ENCODE data around the gene KIF13A.

KIF13A gene

DNA sequence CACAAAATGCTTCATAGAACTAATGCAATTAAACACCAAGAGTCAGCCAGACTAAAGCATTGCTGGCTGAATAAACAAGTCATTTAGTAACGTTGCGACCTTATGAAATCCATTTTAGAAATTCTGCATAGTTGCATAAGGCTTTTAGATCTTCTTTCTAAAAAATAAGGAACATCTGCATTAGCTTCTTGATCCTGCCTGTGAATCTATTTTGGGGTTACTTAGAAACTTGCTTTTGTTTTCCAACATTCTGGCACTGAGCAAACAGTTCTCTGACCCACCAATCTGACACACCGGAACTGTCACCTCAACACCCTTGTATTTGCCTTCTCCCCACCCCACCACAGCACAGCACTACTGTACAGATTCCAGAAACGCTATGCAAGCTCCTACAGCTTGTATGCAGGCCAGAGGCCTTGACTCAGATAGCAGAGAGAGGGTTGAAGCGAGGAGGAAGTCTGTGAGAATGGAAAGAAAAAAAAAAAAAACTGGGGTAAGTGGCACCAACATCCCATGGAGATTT lies 55.0 kb downstream of the KIF13A start:
- H3K36me3 ChIP-seq (replicated peaks; ENCODE audit: low read depth, low read length), result no peaks in the 10 kb centered on the region
- no peak overlapping the region for H3K4me2 ChIP-seq (ENCODE audit: low read length)
- no peak for TF ChIP-seq EZH2phosphoT487 (IDR thresholded peaks at IDR 0.05; ENCODE audit: low read depth)
- TF ChIP-seq, protein P1, sequence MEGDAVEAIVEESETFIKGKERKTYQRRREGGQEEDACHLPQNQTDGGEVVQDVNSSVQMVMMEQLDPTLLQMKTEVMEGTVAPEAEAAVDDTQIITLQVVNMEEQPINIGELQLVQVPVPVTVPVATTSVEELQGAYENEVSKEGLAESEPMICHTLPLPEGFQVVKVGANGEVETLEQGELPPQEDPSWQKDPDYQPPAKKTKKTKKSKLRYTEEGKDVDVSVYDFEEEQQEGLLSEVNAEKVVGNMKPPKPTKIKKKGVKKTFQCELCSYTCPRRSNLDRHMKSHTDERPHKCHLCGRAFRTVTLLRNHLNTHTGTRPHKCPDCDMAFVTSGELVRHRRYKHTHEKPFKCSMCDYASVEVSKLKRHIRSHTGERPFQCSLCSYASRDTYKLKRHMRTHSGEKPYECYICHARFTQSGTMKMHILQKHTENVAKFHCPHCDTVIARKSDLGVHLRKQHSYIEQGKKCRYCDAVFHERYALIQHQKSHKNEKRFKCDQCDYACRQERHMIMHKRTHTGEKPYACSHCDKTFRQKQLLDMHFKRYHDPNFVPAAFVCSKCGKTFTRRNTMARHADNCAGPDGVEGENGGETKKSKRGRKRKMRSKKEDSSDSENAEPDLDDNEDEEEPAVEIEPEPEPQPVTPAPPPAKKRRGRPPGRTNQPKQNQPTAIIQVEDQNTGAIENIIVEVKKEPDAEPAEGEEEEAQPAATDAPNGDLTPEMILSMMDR (IDR thresholded peaks at IDR 0.05; ENCODE audit: low read depth, low read length), result no peak
- no peaks in the 10 kb centered on the region for H3K27me3 ChIP-seq (ENCODE audit: low read depth, low read length)
- no peaks in the 10 kb centered on the region for H4K20me1 ChIP-seq (ENCODE audit: insufficient read depth, low read length)
- H3K9me3 ChIP-seq (ENCODE audit: insufficient read depth, low read length), result no peaks in the 10 kb centered on the region
- H3K9ac ChIP-seq (ENCODE audit: low read length), result no peak overlapping the region
- H3K4me3 ChIP-seq (ENCODE audit: low read length), result no peak overlapping the region
- no peaks in the 10 kb centered on the region for H3K4me1 ChIP-seq (ENCODE audit: low read length)
- no peaks in the 10 kb centered on the region for H3K79me2 ChIP-seq (ENCODE audit: low read length)
- H2AFZ ChIP-seq (ENCODE audit: low read depth, low read length), result no peak overlapping the region
- H3K27ac ChIP-seq (ENCODE audit: low read length), result no peak overlapping the region

DNA sequence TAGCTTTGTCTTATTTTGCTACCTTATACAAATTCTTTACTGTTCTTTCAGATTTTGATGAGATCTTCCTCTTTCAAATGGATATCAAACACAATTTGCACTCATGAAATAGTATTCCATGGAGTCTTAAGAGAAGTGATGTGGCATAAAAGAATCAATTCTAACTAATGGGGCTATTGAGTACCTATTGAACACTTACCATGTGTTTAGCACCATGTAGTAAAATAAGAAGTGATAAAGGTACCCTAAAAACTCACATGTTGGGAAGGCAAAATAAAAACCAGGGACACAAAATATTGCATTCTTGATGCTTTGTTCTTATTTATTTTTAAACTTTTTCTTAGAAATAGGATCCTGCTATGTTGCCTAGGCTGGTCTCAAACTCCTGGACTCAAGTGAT lies 56.2 kb downstream of the KIF13A start:
- H3K9me3 ChIP-seq (ENCODE audit: insufficient read depth, low read length), result no peaks in the 10 kb centered on the region
- TF ChIP-seq EZH2phosphoT487 (IDR thresholded peaks at IDR 0.05; ENCODE audit: low read depth), result no peak
- TF ChIP-seq, protein P1 (IDR thresholded peaks at IDR 0.05; ENCODE audit: low read depth, low read length), result no peak
- H3K9ac ChIP-seq (ENCODE audit: low read length), result no peak overlapping the region
- H3K27me3 ChIP-seq (ENCODE audit: low read depth, low read length), result no peaks in the 10 kb centered on the region
- no peak overlapping the region for H3K4me3 ChIP-seq (ENCODE audit: low read length)
- no peaks in the 10 kb centered on the region for H3K36me3 ChIP-seq (replicated peaks; ENCODE audit: low read depth, low read length)
- no peak overlapping the region for H3K27ac ChIP-seq (ENCODE audit: low read length)
- H4K20me1 ChIP-seq (ENCODE audit: insufficient read depth, low read length), result no peaks in the 10 kb centered on the region
- no peak overlapping the region for H3K4me2 ChIP-seq (ENCODE audit: low read length)
- H3K79me2 ChIP-seq (ENCODE audit: low read length), result no peaks in the 10 kb centered on the region
- H2AFZ ChIP-seq (ENCODE audit: low read depth, low read length), result no peak overlapping the region
- no peaks in the 10 kb centered on the region for H3K4me1 ChIP-seq (ENCODE audit: low read length)

DNA sequence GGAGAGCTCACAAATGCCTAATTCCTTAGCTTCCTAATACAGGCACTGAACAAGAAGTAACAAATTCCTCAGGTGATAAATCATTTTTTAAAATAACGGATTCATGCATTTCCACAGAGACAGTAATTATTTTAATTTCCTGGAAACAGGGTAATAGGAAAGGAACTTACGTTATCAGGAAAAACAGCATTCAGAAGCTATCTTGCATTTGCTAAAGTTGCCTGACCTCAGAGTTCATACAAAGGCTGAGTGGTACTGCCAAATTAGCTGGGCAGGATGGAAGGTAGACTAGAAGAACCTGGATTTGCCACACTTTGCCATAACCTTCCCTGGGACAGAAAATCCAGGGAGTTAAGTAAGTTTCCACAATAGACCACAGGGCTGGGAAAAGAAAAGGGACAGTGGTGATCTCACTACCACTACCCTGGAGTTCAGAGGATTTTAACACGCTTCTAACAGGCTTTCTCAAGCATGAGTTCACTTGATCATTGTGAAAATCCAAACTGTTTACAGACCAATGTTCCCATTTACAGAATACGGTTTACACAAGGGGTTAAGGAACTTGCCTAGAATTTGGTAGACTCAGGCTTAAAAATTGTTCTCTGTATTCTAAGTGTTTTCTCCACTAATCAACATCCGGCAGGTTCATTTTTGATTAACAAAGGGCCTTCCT lies 57.0 kb downstream of the KIF13A start:
- H3K9ac ChIP-seq (ENCODE audit: low read length), result no peak overlapping the region
- H2AFZ ChIP-seq (ENCODE audit: low read depth, low read length), result no peak overlapping the region

More for the DNA sequence above, 57.0 kb downstream of the KIF13A start:
- TF ChIP-seq, protein P1 (IDR thresholded peaks at IDR 0.05; ENCODE audit: low read depth, low read length), result no peak
- no peak for TF ChIP-seq EZH2phosphoT487 (IDR thresholded peaks at IDR 0.05; ENCODE audit: low read depth)
- no peaks in the 10 kb centered on the region for H4K20me1 ChIP-seq (ENCODE audit: insufficient read depth, low read length)
- H3K9me3 ChIP-seq (ENCODE audit: insufficient read depth, low read length), result no peaks in the 10 kb centered on the region
- no peaks in the 10 kb centered on the region for H3K27me3 ChIP-seq (ENCODE audit: low read depth, low read length)
- H3K79me2 ChIP-seq (ENCODE audit: low read length), result no peaks in the 10 kb centered on the region
- no peaks in the 10 kb centered on the region for H3K4me1 ChIP-seq (ENCODE audit: low read length)
- H3K4me2 ChIP-seq (ENCODE audit: low read length), result no peak overlapping the region
- no peak overlapping the region for H3K27ac ChIP-seq (ENCODE audit: low read length)
- no peak overlapping the region for H3K4me3 ChIP-seq (ENCODE audit: low read length)
- no peaks in the 10 kb centered on the region for H3K36me3 ChIP-seq (replicated peaks; ENCODE audit: low read depth, low read length)
